PC-9 (cell line): ENCODE measurements around the gene EEF2K. TPM values are rescaled to one million over a fixed set of nuclear protein-coding genes. Genes with fewer than 3 reads are reported as not detected.

Experiments used
- BruUV-seq: library from RNA; stranded (reverse); fragments of 400-500 nt; replicated peaks from 2 replicates; lab custom pipeline; 2021; lab: Mats Ljungman, UMichigan
- CTCF ChIA-PET: fragments of 300-600 bp; sonication (Branson Sonifier 250); formaldehyde crosslinking; loops from one replicate; lab custom pipeline; 2022; ENCODE audit warnings: antibody characterized with exemption; lab: Charles Lee
- POLR2A ChIA-PET: fragments of 300-600 bp; sonication (Branson Sonifier 250); formaldehyde crosslinking; loops from one replicate; lab custom pipeline; 2022; ENCODE audit warnings: antibody characterized with exemption; ENCODE audit not compliant: unreplicated experiment; lab: Charles Lee
- DNase-seq, 2 experiments: peaks; one replicate each; pipeline versions ENCODE4 v3.0.0 to v3.0.0-alpha.2; 2015 to 2022; ENCODE audit warnings: mixed read lengths in 1 of 2
- H2AFZ ChIP-seq: fragments of 200-600 bp; sonication (generic); 2 replicates; pipeline ENCODE4 v1.8.1; 2017; ENCODE audit warnings: antibody characterized with exemption
- H3F3A ChIP-seq: fragments of 200-600 bp; sonication (generic); 2 replicates; pipeline ENCODE4 v1.8.1; 2017; ENCODE audit warnings: antibody characterized with exemption, mild to moderate bottlenecking, low read depth; ENCODE audit not compliant: insufficient read depth
- H3K27ac ChIP-seq: fragments of 200-600 bp; sonication (generic); 2 replicates; pipeline ENCODE4 v1.6.1; 2016; ENCODE audit warnings: mixed run types
- H3K27me3 ChIP-seq: fragments of 200-600 bp; sonication (generic); 2 replicates; pipeline ENCODE4 v1.6.1; 2016; ENCODE audit warnings: low read depth, mixed run types; ENCODE audit not compliant: insufficient read depth
- H3K36me3 ChIP-seq: fragments of 200-600 bp; sonication (generic); 2 replicates; pipeline ENCODE4 v1.6.1; 2016; ENCODE audit warnings: low read depth, mixed run types
- H3K4me1 ChIP-seq: fragments of 200-600 bp; sonication (generic); replicated peaks from 2 replicates; pipeline ENCODE4 v1.6.1; 2016; ENCODE audit warnings: mixed run types; ENCODE audit not compliant: insufficient read depth
- H3K4me2 ChIP-seq: fragments of 200-600 bp; sonication (generic); 2 replicates; pipeline ENCODE4 v1.6.1; 2017; ENCODE audit warnings: mixed run types
- H3K4me3 ChIP-seq: fragments of 200-600 bp; sonication (generic); 2 replicates; pipeline ENCODE4 v1.6.1; 2016; ENCODE audit warnings: mixed run types
- H3K79me2 ChIP-seq: fragments of 200-600 bp; sonication (generic); 2 replicates; pipeline ENCODE4 v1.6.1; 2017; ENCODE audit warnings: low read depth, mixed run types
- H3K9me2 ChIP-seq: fragments of 200-600 bp; sonication (generic); 2 replicates; pipeline ENCODE4 v1.8.1; 2017; ENCODE audit warnings: mild to moderate bottlenecking; ENCODE audit not compliant: insufficient read depth
- H3K9me3 ChIP-seq: fragments of 200-600 bp; sonication (generic); 2 replicates; pipeline ENCODE4 v1.8.1; 2016; ENCODE audit warnings: low read depth; ENCODE audit not compliant: insufficient read depth
- H4K20me1 ChIP-seq: fragments of 200-600 bp; sonication (generic); 2 replicates; pipeline ENCODE4 v1.8.1; 2017; ENCODE audit not compliant: insufficient read depth
- CTCF ChIP-seq: fragments of 200-600 bp; sonication (generic); conservative IDR thresholded peaks from 2 replicates; pipeline ENCODE4 v1.6.1; 2017; ENCODE audit warnings: mixed run types, antibody characterized with exemption, mild to moderate bottlenecking, moderate library complexity
- EZH2 ChIP-seq: fragments of 200-600 bp; sonication (generic); IDR thresholded peaks from 2 replicates; pipeline ENCODE4 v1.8.0; 2017; ENCODE audit warnings: antibody characterized with exemption, low read depth
- intact Hi-C: fragments of 100-400 bp; cut with micrococcal nuclease; formaldehyde crosslinking; loops from one replicate; pipeline ENCODE4 v1.10.0; 2022; ENCODE audit not compliant: unreplicated experiment
- total RNA-seq: library from RNA; stranded (reverse); gene quantifications from 2 replicates; pipeline ENCODE4 v1.2.3, GENCODE V29; 2021

Gene EEF2K
- total RNA-seq, 1 experiment from 2014 or later: 29.8 TPM

GRCh38 chr16:22213236-22213635 lies 7.2 kb downstream of the EEF2K start:
- H3K4me2 ChIP-seq: no peak overlapping the region
- no peaks in the 10 kb centered on the region for H3K36me3 ChIP-seq
- BruUV-seq: no TSS peak
- no peak overlapping the region for H3K27ac ChIP-seq
- no peaks in the 10 kb centered on the region for H3K9me2 ChIP-seq
- peaks cover under 1% of the 10 kb centered on the region; the same call in 1 of the 2 replicates for H4K20me1 ChIP-seq
- ChIA-PET CTCF (no interaction called here), POLR2A (interaction anchor here (0.5 kb wide), 1 partner anchor 723 kb away, joined by 11 read pairs; no protein-coding TSS in a partner anchor)
- no peak overlapping the region for H3K4me3 ChIP-seq
- 0 out of 2 replicates have a peak, but pooled peaks cover under 1% of the 10 kb centered on the region for H3K4me1 ChIP-seq
- TF ChIP-seq CTCF (no peak), EZH2 (no peak)
- H2AFZ ChIP-seq: no peak overlapping the region
- peaks cover 26% of the 10 kb centered on the region for H3K79me2 ChIP-seq
- no peaks in the 10 kb centered on the region for H3K27me3 ChIP-seq
- no peaks in the 10 kb centered on the region for H3F3A ChIP-seq
- H3K9me3 ChIP-seq: no peaks in the 10 kb centered on the region
- intact Hi-C loops: no loop called here
- DNase-seq: no peak

- H3K36me3 ChIP-seq: no peaks in the 10 kb centered on the region
- DNase-seq: no peak
- H3K79me2 ChIP-seq: peaks cover 21% of the 10 kb centered on the region
- no peak overlapping the region for H3K27ac ChIP-seq
- H2AFZ ChIP-seq: no peak overlapping the region
- no TSS peak for BruUV-seq
- H3F3A ChIP-seq: no peaks in the 10 kb centered on the region
- H3K9me3 ChIP-seq: no peaks in the 10 kb centered on the region
- H4K20me1 ChIP-seq: no peaks in the 10 kb centered on the region
- H3K4me1 ChIP-seq: no peaks in the 10 kb centered on the region
- no peaks in the 10 kb centered on the region for H3K9me2 ChIP-seq
- H3K27me3 ChIP-seq: no peaks in the 10 kb centered on the region
- ChIA-PET POLR2A (interaction anchor here (0.5 kb wide), 1 partner anchor 722 kb away, joined by 11 read pairs; no protein-coding TSS in a partner anchor), CTCF (no interaction called here)
- no peak overlapping the region for H3K4me3 ChIP-seq
- intact Hi-C loops: no loop called here
- no peak overlapping the region for H3K4me2 ChIP-seq
- no peak for TF ChIP-seq EZH2
These were observed 7.7 kb downstream of the EEF2K start for GRCh38 chr16:22213801-22214200.

- H4K20me1 ChIP-seq: no peaks in the 10 kb centered on the region
- intact Hi-C loops: no loop called here
- no peaks in the 10 kb centered on the region for H3K9me2 ChIP-seq
- no peaks in the 10 kb centered on the region for H3K9me3 ChIP-seq
- TF ChIP-seq EZH2 (no peak), CTCF (no peak)
- no peak overlapping the region for H3K4me2 ChIP-seq
- no peaks in the 10 kb centered on the region for H3F3A ChIP-seq
- no peak overlapping the region for H2AFZ ChIP-seq
- H3K4me1 ChIP-seq: no peaks in the 10 kb centered on the region
- H3K27ac ChIP-seq: no peak overlapping the region
- no peak for DNase-seq
- H3K4me3 ChIP-seq: no peak overlapping the region
- BruUV-seq: no TSS peak
- H3K79me2 ChIP-seq: peaks cover 15% of the 10 kb centered on the region
- H3K36me3 ChIP-seq: no peaks in the 10 kb centered on the region
- CTCF ChIA-PET: no interaction called here
- POLR2A ChIA-PET: no interaction called here
- H3K27me3 ChIP-seq: no peaks in the 10 kb centered on the region
These were observed 8.3 kb downstream of the EEF2K start for GRCh38 chr16:22214402-22214801.

GRCh38 chr16:22214889-22215288 lies 8.8 kb downstream of the EEF2K start:
- H4K20me1 ChIP-seq: no peaks in the 10 kb centered on the region
- CTCF ChIA-PET: no interaction called here
- H3K4me3 ChIP-seq: no peak overlapping the region
- H3K79me2 ChIP-seq: peaks cover 10% of the 10 kb centered on the region
- no peak for TF ChIP-seq EZH2
- no peak for TF ChIP-seq CTCF
- no peak overlapping the region for H3K27ac ChIP-seq
- no peak overlapping the region for H3K4me2 ChIP-seq
- no peaks in the 10 kb centered on the region for H3F3A ChIP-seq
- no TSS peak for BruUV-seq
- POLR2A ChIA-PET: no interaction called here
- intact Hi-C loops: no loop called here
- no peaks in the 10 kb centered on the region for H3K9me2 ChIP-seq
- no peaks in the 10 kb centered on the region for H3K27me3 ChIP-seq
- no peak overlapping the region for H2AFZ ChIP-seq
- DNase-seq: no peak
- H3K36me3 ChIP-seq: no peaks in the 10 kb centered on the region
- H3K9me3 ChIP-seq: no peaks in the 10 kb centered on the region
- H3K4me1 ChIP-seq: no peaks in the 10 kb centered on the region
